Esophagus mucosa (tissue), 1 donor: ENCODE results near the gene UBTD1. TPM values are rescaled to one million over a fixed set of nuclear protein-coding genes. Genes with fewer than 3 reads are reported as not detected.
"Not testable (repeated sequence)": the region's sequence is repeated elsewhere in the genome, so short reads cannot be mapped to it uniquely, and the experiment has no call there.

Experiments used
- ATAC-seq: fragments of 200-7000 bp; cut with Tn5 transposase; one replicate; pipeline ENCODE4 v1.9.1; 2020
- total RNA-seq: library from RNA; stranded (reverse); gene quantifications from one replicate; pipeline ENCODE4 v1.2.4, GENCODE V29; 2023
- donor health status: DM: yes; HTN: yes; CAD: no.

UBTD1 gene
- total RNA-seq, 1 donor from 2014 or later, result 5.1 TPM

GRCh38 chr10:97539523-97540200, 40.9 kb downstream of the UBTD1 start:
- ATAC-seq, result no peak

DNA sequence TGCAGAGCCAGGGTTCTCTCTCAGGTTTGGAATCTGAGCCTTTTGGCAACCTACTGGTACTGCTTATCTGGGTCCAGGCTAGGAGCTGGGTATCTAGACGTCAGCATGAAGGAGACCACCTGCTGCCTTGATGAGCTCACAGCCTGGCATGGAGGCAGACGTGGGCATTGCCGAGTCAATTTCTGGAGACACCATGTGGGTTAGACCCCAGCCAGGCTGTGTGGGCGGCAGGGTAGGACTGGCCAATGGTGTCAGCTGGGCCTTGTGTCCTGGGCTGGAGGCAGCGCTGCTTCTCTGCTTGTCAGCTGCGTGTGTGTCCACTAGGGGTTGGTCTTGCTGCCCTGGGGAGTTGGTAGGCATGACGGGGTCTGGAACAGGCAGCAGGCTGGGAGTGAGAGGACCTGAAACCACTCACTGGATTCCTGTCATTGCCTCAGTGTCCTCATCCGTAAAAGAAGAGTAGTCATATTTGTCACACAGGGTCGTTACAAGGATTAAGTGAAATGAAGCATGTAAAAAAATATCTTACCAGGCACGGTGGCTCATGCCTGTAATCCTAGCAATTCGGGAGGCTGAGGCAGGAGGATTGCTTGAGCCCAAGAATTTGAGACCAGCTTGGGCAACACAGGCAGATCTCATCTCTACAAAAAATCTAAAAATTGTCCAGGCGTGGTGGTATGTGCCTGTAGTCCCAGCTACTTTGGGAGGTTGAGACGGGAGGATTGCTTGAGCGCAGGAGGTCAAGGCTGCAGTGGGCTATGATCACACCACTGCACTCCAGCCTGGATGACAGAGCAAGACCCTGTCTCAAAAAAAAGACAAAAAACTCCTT, 42.2 kb downstream of the UBTD1 start:
- no peak for ATAC-seq

DNA sequence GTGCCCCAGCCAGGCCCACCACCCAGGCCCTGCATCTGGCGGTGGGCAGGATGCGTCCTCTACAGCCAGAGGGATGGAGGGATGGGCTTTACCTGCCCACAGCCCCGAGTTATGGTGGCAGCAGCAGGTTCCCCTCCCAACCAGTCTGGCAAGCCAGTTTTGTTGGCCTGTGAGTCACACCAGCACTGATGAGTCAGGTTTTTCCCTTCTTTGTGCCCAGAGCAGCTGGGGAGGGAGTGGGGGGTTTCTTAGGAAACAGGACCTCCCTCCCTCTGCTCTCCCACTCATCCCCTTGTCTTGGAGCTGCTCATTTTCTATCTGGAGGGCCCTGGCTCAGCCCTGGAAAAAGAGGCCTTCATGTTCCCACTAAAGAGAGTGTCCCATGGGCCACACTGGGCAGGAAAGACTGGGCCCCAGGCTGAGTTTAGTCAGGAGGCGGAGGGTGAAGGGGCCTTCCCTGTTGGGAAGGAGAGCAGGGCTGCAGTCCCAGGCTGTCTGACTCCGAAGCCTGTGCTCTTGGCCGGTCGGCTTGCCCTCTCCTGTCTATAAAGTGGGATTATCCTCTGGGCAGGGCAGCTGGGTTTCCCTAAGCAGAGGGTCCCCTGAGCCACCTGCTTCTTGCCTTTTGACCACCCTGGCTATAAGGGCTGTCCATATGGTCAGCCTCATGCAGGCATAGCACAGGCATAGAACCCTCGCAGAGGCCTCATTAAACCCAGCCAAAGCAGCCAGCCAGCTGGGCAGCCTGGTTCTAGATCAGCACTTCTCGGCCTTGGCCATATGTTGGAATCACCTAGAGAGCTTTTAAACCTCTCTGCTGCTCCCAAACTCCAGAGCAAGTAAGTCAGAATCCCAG, 43.7 kb downstream of the UBTD1 start:
- peak; percentile 80 for ATAC-seq

DNA sequence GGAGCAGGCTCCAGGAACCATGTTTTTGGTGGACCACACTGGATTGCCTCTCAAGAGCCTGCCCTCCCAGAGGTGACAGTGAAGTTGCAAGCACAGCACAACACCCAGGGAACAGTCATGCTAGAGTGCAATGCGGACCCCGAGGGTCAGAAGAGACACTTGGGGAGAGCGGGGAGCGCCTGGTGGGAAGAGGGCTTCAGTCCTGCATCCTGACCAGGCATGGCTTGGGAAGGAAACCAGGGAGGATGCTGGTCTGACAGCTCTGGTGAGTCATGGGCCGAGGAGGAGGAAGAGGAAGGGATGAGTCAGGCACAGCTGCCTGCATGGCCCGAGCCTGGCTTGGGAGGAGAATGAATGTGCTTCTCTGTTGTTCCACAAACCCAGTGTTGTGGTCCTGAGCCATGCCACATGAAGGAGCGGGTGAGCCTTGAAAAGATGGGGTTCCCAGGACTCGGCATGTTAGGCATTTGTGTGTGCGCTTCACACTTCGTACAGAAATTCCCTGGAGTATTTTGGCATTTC, 44.4 kb downstream of the UBTD1 start:
- ATAC-seq, result peak; percentile 89

DNA sequence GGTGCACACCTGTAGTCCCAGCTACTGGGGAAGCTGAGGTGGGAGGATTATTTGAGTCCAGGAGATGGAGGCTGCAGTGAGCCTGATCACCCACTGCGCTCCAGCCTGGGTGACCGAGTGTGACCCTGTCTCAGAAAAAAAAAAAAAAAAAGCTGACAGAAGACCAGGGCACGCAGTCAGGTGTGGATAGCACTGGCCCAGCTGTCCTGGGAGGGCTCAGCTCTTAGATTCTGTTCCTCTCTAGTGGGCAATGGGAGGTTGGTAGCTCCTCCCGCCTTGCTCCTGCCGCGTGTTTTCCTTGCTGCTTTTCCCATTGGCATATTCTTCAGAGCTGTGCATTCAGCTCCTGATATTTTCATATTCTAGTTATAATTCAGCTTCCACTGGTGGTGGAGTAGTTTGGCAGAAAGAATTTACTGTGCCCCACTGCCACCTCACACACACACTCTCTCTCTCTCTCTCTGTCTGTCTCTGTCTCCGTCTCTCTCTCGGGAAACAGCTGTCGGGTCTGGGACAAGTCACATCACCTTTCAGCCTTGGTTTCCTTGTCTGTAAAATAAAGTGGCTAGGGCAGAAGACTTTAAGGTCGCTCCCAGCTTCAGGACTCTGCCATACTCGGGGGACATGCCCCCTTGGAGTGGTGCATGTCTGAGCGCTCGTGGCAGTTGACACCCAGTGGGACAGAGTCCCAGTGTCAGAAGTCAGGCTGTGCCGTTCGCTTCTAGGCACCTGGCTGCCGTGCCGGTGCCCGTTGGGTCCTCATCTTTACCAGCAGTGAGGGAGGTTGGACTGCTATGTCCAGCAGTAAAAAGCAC, 47.9 kb downstream of the UBTD1 start:
- no peak for ATAC-seq

DNA sequence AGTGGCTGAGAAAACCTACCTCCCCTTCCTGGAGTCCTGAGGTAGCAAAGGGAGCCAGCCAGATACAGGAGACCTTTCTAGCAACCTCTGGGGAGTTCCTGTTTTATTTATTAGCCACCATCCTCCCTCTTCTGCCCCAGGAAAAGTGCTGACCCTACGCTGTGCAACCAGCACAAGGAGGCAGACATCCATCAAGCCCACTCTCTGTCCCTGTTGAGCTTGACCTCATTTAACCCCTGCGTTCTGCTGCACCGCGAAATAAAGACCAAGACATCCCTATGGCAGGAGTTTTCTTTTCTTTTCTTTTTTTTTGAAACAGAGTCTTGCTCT, 48.5 kb downstream of the UBTD1 start:
- no peak for ATAC-seq

GRCh38 chr10:97547962-97548361, 49.2 kb downstream of the UBTD1 start:
- no peak for ATAC-seq

- no peak for ATAC-seq
Observed at GRCh38 chr10:97548828-97549455, 50.2 kb downstream of the UBTD1 start.

DNA sequence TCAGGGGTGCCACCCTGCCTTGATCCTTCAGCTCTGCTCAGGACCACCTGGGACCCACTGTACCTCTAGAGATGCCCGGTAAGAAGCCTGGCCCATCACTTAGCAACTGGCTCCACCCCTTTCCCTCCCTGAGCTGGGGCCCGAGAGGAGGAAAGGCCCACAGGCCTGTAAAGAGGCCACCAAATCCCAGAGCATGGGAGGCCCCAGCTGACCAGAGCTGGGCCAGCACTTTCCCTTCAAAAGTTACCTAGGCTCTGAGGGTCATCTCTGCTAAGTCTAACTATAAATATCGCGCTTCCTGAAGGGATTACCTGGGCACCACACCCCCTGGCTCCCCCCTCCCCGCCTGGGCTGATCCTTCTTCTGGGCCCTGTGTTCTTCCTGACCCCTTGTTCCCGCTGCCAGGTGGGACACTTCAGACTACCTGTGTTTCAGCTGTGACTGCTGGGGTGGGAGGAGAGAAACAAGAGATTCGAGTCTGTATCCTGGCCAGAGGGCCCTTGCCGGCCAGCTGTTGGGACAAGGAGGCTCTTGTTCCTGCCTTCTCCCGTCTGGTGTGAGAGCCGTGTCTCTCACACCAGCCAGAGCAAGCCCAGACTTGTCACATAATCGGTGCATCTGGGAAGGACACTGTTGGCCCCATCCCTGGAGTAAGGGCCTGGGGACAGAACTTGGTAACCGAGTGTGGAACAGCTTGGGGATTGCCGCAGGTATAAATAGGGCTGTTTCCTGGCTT, 51.0 kb downstream of the UBTD1 start:
- ATAC-seq, result peak; percentile 14

DNA sequence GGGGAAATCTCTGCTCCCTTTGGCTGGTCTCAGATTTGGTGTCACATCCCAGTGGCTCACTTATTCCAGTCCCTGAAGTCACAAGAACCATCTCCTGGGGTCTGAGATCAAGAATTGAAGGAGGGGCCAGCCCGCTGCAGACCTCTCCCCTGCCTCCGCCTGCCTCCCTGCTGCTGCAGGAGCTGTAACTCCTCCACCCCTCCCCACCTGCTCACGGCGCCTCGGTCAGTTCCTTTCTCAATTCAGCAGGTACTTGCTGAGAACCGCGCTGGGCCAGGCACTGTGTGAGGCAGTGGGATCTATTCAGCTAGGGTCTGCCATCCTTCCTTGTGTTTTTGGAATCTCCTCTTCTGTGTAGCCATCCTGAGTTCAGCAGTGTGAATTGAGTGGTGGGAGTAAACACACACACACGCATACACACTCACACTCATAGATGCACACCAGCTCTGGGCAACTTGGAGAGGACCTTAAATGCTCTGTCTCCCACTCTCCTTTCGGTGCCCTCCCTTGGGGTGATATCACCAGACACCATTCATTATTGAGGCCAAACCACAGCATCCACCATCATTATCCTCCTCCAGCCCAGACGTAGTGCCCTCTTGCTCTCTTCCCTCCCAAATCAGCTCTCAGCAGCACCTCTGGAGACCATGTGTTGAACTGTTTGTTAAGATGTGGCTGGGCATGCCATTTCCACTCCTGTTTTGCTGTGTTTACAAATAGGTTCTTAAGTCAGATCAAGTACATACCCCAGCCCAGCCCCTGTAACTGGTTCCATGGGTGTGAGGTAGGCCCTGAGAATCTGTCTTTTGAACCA, 51.8 kb downstream of the UBTD1 start:
- no peak for ATAC-seq

GRCh38 chr10:97551271-97551670, 52.5 kb downstream of the UBTD1 start:
- no peak for ATAC-seq

DNA sequence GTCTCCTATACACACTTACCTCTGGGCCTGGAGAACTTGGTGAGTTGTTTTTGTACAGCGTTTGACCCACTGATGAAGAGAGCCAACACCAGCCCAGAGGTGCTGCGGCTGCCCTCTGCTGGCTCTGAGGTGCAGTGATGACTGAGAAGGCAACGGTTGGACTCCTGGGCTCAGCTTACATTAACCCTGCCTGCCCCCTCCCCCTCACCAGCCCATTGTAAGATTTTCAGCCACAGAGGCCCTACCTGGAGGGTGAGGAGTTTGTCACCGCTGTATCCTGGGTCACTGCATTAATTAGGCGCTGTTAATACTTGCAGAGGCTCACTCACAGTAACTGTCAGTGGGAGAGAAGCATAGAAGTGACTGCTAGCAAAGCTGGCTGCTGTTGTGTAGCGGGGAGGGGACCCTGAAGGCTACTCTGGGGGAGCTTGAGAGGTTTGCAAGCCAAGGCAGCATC, 54.9 kb downstream of the UBTD1 start:
- peak; percentile 87 for ATAC-seq

GRCh38 chr10:97554336-97554735, 55.6 kb downstream of the UBTD1 start:
- not testable (repeated sequence) for ATAC-seq

GRCh38 chr10:97555541-97555940, 56.8 kb downstream of the UBTD1 start:
- ATAC-seq, result not testable (repeated sequence)

DNA sequence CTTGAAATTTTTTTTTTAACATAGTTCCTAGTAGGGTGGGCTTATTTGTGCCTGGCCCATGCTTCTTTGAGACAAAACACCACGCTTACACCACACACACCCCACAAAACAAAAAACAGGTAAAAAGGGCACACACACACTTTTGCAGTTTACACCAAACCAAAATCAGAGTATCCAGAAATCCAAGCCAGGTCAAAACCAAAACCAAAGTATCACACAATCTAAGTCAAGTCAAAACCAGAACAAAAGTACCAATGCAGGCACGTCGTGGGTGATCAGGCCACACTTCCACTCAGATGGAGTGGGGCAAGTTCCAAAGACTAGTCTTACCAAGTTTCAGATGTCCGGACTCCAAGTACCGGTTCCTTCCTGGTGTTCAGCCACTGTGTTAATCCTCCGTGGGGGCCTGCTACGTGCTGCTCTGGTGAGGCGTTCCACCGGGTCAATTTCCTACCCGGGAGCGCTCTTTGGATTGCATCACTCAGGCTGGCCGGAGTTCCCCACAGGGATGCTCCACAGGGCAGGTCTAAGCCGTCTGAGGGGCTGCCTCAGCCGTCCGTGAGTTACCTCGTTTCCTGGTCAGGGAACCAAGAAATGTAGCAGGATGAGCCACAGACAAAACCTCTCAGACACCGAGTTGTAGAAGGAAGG, 62.1 kb downstream of the UBTD1 start:
- not testable (repeated sequence) for ATAC-seq

DNA sequence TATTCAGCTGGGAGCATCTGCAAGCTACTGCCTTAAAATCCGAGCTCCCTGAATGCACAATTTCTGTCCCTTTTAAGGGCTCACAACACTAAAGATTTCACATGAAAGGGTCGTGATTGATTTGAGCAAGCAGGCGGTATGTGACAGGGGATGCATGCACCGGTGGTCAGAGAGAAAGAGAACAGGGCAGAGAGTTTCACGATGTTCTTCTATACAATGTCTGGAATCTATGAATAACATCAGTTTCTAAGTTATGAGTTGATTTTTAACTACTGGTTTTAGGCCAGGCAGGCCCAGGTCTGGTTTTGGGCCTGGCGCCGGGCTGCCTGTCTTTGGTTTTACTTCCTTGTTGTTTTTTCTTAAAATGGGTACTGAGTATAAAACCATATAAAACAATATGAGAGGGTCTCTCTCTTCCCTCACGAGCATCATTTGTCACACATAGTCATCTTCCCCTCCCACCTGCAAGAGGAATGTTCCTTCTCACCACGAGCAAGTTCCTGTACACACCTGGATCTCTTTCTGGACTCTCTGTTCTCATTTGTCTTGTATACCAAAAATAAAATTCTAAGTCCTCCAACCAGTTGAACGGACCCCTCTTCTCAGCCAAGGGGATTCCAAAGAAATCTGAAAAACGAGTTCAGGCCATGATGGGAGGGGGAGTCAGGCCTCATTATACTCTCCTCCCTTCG, 62.8 kb downstream of the UBTD1 start:
- not testable (repeated sequence) for ATAC-seq

- not testable (repeated sequence) for ATAC-seq
Observed at GRCh38 chr10:97562329-97562728, 63.6 kb downstream of the UBTD1 start.

DNA sequence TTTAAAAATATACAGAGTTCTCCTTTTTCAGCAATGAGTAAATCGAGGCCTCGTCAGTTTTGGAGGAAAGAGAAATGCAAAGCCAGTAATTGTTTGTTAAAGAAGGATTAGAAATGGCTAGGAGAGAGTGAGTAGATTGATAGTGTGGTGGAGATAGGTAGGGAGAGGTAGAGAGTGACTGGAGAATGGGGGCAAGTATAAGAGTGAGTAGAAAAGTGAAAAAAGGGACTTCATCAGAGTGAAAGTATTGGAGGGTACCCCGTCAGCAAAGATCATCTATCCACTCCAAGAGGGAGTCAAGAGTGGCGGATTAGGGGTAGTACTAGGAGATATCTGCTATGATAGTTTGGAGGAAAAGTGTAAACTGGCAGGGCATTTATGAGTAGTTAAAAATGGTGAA, 64.6 kb downstream of the UBTD1 start:
- no peak for ATAC-seq

DNA sequence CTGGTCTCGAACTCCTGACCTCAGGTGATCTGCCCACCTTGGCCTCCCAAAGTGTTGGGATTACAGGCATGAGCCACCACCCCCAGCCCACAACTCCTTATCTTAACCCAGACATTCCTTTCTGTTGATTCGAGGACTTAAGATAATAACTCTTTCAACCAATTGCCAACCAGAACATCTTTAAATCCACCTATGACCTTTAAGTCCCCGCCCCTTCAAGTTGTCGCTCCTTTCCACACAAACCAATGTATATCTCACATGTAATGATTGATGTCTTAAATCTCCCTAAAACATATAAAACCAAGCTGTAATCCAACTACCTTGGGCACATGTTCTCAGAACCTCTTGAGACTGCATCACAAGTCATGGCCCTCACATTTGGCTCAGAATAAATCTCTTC, 66.1 kb downstream of the UBTD1 start:
- no peak for ATAC-seq
